Pons (tissue), 1 donor: ENCODE results near the gene DMTF1.
A peak's percentile ranks its signal among the peaks of the same experiment; 100 is the strongest.
"Not testable (repeated sequence)": the region's sequence is repeated elsewhere in the genome, so short reads cannot be mapped to it uniquely, and the experiment has no call there.

Experiments used
- DNase-seq: peaks from one replicate; pipeline ENCODE4 v3.0.0-alpha.2; 2016; ENCODE audit warnings: low spot score

Gene DMTF1

DNA sequence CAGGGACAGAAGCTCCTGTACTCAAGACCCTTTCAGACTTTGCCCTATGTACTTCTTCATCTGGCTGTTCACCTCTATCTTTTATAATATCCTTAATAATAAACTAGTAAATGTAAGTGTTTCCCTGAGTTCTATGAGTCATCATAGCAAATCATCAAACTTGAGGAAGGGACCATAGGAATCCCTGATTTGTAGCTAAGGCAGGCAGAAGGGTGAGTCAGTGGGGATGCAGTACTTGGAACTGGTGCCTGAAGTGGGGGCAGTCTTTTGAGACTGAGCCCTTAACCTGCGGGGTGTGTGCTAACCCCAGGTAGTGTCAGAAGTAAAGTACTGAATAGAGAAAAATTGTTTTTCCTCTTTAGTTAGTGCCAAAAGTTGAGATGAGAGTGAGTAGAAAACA is 73.4 kb downstream of the DMTF1 start:
- no peak for DNase-seq

DNA sequence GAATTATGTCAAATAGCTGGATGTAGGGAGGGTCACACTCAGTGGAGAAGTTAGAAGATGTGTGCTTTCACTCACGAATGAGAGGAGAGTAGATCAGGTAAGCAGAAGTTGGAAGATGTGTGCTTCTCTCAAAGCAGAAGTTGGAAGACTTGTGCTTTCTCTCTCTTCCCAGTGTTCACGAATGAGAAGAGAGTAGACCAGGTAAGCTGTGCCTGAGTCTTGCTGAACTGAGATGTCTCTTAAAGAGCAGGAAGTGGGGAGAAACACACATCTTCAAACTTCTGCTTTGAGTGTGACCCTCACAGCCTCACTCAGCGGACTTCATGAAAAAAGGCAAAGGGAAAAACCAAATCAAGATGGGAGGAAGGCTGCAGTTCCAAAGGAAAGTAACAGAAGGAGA is 74.2 kb downstream of the DMTF1 start:
- no peak for DNase-seq

DNA sequence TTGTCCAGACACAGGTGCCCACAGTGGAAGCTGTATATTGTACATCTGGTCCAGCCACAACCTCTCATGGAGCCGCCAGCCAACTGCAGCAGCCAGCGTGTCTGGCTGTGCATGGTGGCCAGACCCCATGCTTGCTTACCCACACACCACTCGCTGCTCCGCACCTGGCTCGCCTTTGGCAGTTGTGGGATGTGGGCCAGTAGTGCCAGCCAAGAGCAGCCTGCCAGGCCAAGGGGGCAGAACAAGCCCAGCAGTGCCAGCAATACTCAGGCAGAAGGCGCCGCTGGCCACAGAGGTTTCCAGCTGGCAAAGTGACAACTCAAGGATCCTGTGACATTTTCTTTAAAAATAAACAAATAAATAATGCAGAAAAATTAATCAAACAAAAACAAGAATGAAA is 79.0 kb downstream of the DMTF1 start:
- peak; percentile 56 for DNase-seq

DNA sequence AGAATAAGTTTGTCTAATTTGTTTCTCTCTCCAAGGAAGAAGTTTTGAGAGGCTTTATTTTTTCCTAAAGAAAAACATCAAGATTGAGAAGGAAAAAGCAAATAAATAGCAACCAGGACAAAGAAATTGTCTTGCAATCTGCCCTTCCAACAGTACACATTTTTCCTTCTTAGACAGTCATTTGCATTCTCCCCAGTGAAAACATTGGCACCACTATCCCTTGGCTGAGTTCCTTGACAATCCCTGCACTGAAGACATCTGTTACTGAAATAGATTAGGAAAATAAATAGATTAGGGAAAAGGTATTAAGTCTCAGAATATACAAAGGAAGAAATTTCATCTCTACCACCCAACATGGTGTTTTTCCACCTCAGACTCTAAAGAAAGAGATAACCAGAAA is 79.5 kb downstream of the DMTF1 start:
- peak; percentile 69 for DNase-seq

DNA sequence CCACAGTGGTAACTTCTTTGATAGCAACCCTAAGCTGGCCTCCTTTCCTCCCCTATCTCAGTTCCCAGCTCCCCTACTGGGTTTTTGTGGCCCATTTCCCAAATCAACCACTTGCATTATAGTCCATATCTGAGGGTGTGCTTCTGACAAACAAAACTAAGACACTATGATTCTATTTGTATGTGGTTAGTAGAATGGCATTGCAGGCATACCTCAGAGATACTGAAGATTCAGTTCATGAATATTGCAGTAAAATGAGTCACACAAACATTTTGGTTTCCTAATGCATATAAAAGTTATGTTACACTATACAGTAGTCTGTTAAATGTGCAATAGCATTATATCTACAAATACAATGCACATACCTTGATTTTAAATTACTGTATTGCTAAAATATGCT is 82.7 kb downstream of the DMTF1 start:
- DNase-seq, result no peak

DNA sequence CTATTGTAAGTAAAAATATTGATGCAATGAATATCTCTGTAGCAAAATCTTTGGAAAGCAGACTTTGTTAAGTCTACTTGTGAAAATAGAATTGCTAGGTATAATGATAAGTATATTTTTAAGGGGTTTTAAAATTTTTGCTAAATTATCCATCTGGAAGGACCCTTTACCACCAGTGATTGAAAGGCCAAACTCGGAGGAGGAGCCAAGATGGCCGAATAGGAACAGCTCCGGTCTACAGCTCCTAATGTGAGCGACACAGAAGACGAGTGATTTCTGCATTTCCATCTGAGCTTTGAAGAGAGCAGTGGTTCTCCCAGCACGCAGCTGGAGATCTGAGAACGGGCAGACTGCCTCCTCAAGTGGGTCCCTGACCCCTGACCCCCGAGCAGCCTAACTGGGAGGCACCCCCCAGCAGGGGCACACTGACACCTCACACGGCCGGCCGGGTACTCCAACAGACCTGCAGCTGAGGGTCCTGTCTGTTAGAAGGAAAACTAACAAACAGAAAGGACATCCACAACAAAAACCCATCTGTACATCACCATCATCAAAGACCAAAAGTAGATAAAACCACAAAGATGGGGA is 86.3 kb downstream of the DMTF1 start:
- not testable (repeated sequence) for DNase-seq

DNA sequence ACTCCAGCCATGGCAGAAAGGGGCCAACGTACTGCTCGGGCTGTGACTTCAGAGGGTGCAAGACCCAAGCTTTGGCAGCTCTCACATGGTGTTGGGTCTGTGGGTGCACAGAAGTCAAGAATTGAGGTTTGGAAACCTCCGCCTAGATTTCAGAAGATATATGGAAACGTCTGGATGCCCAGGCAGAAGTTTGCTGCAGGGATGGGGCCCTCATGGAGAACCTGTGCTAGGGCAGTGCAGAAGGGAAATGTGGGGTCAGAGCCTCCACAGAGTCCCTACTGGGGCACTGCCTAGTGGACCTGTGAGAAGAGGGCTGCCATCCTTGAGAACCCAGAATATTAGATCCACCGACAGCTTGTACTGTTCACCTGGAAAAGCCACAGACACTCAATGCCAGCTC is 93.4 kb downstream of the DMTF1 start:
- not testable (repeated sequence) for DNase-seq
